M059J (cell line): ENCODE measurements around the gene TEX48. TPM values are rescaled to one million over a fixed set of nuclear protein-coding genes. Genes with fewer than 3 reads are reported as not detected.

Experiments
- DNase-seq: peaks from one replicate; pipeline ENCODE4 v3.0.0-alpha.2; 2012; ENCODE audit warnings: low read depth
- total RNA-seq: library from RNA; depleted of rRNA; stranded (reverse); fragments of >200 nt; shearing (Covaris generic); gene quantifications from 2 replicates; pipeline ENCODE4 v1.2.3, GENCODE V29; 2014; rRNA removed

TEX48 gene
- total RNA-seq = not detected in 2 replicates

DNA sequence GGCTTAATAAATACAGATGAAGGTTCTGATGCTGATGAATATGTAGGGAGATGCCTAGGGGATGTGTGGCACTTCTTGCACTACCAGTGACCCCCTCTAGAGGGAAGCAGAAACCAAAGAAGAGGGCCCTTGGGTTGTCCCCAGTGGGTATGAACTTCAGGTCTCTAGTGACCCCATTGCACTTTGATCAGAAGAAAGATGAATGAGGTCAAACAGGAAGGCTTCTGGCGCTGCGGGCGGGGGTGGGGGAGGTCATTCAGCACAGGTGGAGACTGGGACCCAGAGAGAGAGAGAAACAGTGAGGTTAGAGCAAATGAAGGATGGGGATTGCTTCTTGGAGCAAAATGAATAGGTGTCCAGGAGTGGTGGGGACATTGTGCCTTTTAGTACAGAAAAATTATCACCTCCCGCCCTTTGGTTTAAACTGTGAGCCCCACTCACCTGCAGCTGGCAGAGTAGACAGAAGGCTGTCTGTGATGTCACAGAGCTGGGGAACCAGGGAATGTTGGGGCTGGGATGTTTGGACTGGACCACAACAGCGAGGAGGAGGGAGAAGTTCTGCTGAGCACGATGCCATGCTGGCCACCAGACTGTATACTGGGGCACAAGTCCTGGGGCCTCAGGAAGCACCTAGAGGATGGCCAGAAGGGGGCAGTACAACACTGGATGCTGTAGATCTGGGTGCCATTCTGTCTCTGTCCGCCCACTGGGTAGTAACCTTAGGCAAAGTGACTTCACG is at the start of gene TEX48:
Gene TEX48, minus strand, starts transcription at position 599 of the 739 bp plus-strand sequence. CDS start 10,469 bp downstream, outside the sequence.
- DNase-seq = peak; percentile 84

GRCh38 chr9:114731701-114732100 is 49.7 kb upstream of the TEX48 start:
- DNase-seq = no peak

DNA sequence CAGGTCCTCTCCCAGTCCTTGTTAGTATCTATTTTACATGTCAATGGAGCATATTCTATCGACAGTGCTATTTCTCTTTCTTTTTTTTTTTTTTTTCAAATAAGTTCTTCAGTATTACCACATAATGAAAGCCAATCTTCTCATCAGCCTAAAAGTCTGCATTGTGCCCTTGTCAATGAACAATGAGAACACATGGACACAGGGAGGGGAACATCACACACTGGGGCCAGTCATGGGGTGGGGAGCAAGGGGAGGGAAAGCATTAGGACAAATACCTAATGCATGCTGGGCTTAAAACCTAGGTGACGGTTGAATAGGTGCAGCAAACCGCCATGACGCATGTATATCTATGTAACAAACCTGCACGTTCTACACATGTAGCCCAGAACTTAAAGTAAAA is 47.7 kb upstream of the TEX48 start:
- no peak for DNase-seq

GRCh38 chr9:114725930-114726329 is 43.9 kb upstream of the TEX48 start:
- DNase-seq = no peak

DNA sequence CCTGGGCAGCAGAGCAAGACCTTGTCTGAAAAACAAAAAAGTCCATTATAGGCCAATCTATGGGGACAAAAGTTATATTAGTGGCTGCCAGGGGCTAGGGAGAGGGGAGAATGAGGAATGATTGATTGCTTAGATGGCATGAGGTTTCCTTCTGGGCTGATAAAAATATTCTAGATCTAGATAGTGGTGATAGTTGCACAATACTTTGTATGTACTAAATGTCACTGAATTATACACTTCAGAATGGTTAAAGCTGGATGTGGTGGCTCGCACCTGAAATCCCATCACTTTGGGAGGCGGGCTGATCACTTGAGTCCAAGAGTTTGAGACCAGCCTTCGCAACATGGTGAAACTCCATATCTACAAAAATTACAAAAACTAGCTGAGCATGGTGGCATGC is 42.8 kb upstream of the TEX48 start:
- DNase-seq = no peak

- DNase-seq = peak; percentile 31
These were observed 41.9 kb upstream of the TEX48 start for GRCh38 chr9:114723931-114724330.

- no peak for DNase-seq
These were observed 41.1 kb upstream of the TEX48 start for GRCh38 chr9:114722937-114723620.

DNA sequence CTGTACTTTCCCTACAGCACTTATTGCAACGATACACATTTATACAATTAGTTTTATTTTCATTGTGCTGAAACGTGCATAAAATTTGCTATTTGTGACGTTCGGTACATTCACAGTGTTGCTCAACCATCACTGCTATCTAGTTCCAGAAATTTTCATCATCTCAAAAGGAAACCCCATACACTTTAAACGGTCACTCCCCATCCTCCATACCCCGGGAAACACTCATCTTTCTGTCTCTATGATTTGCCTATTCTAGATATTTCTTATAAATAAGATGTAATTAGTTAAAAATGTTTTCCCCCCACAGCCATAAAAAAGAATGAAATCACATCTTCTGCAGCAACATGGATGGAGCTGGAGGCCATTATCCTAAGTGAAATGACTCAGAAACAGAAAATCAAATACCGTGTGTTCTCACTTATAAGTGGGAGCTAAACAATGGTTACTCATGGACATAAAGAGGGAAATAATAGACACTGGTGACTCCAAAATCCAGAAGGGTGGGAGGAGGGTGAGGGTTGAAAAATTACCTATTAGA is 40.2 kb upstream of the TEX48 start:
- peak; percentile 25 for DNase-seq

DNA sequence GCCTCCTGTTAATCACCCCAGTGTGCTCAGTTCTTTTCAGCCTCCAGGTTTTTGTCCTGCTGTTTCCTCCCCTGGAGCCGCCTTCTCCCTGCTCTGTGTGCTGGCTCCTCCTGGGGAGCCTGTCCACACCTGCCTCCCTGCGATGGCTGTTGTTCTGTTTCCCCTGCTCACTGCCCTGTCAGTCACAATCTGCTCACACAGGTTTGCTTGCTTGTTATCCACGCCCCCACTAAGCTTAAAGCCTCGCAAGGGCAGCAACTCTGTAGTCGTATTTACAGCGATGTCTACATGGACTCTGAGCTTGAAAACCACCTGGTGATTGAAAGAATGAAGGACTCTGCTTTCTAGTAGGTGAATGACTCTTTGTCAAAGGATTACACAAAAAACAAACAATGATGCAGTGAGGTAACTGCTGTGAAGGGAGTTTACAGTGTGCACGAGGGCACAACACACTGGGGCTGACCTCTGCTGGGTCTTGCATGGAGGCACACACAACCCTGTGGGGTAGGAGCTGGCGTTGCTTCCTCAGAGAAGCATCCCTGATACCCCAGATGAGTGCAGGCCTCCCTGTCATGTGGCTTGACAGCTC is 39.6 kb upstream of the TEX48 start:
- DNase-seq = no peak

DNA sequence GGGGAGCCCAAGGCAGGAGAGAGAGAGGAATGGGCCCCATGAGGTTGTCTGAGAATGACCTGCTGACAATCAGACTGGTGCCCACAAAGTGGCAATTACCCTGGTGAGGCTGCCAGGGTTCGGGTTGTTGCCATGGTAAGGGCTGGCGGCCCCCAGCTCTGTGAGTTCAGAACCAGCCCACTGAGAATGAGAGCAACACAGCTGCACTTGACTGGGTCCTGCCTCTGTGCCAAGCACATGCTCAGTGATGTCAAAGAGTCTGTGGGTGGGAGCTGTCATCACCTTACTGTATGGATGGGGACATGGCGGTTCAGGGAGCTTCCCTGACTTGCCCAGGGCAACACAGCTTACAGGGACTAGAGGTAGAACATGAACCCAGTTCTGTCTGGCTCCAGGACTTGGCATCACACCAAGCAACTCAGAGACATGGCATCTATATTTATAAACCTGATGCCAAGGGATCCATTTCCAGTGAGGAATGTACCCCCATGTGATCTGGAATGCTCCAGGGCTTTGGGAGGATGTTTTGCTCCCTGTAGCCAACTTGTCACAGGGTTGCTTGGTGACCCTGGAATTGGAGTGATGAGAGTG is 38.2 kb upstream of the TEX48 start:
- DNase-seq = peak; percentile 95

DNA sequence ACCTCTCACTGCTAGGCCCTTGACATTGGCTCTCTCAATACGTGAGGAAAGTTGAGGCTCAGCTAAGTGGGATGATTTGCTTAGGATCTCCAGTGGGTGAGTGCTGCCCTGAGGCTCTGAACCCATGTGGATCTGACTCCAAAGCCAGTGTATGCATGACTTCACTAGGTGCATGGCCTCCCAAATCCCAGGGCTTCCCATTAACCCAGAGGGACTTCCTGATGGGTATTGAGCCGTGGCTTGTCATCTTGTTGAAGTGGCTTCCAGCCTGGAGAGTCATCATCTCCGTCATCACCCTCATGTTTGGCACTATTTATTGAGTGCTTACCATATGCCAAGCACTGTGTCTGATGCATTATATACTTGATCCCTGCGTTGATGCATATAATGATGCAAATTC is 37.3 kb upstream of the TEX48 start:
- DNase-seq = peak; percentile 66

- DNase-seq = peak; percentile 92
These were observed 36.8 kb upstream of the TEX48 start for GRCh38 chr9:114718801-114719221.

DNA sequence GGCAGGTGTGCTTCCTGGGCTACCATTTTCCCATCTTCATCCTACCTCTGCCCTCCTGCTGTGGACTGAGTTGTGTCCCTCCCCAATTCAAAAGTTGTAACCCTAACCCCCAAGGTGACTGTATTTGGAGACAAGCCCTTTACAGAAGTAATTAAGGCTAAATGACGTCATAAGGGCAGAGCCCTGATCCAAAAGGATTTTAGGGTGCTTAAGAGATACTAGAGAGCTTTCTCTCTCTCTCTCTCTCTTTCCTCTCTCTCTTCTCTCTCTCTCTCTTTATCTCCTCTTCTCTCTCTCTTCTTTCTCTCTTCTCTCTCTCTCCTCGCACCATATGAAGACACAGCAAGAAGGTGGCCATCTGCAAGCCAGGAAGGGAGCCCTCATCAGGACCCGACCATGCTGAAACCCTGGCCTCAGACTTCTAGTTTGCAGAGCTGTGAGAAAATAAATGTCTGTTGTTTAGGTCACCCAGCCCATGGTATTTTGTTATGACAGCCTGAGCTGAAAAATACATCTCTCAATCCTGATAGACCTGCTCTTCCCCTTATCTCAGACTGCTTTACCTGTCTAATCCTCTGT is 36.0 kb upstream of the TEX48 start:
- no peak for DNase-seq

DNA sequence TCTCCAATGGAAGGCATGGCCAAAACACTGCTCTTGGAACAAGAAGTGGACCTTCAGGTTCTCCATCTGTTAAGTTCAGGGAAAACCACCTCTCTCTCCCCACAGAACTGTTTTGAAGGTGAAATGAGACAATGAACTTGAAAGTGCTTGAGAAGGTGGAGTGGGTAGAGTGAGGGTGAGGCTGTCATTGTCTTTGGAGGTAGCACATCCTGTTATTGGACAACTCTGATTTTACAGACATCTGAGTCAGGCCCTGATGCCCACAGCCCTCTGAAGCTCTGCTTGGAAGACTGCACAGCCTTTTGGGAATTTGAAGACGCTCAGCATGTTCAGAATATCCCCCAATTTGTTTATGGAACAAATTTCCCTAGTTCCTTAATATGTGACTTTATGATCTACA is 27.6 kb upstream of the TEX48 start:
- no peak for DNase-seq

DNA sequence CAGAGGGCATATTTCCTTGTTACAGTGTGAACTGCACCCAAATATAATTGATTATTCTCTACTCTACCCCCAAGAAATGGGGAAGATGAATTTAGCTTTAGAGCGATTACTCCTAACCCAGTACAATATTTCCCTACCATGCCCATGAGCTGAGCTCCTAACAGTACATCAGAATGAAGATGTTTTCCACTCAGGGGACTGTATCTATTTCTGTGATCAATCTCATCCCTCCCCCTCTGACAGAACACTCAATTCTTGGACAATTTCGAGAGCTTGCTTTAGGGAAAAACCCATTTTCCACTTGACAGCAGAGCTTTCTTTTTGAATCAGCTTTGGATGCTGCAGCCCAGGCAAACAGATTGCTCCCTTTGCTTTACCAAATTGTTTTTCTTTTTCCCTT is 24.7 kb upstream of the TEX48 start:
- DNase-seq = no peak

DNA sequence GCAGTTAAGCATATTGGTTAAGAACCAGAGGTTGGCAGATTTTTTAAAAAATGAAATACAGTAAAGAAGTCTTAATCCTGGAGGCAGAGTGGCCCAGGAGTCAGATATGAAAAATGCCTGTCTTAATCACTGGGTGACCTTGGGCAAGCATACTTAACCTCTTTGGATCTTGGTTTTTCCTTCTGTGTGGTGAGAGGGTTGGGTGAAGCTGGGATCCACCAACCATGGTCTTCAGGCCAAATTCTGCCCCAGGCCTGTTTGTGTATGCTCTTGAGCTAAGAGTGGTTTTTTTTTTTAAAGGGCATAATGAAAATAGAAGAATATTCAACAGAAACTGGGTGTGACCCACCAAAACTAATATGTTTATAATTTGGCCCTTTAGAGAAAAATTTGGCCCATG is 20.0 kb upstream of the TEX48 start:
- peak; percentile 82 for DNase-seq

GRCh38 chr9:114697951-114698351 is 16.0 kb upstream of the TEX48 start:
- DNase-seq = no peak

DNA sequence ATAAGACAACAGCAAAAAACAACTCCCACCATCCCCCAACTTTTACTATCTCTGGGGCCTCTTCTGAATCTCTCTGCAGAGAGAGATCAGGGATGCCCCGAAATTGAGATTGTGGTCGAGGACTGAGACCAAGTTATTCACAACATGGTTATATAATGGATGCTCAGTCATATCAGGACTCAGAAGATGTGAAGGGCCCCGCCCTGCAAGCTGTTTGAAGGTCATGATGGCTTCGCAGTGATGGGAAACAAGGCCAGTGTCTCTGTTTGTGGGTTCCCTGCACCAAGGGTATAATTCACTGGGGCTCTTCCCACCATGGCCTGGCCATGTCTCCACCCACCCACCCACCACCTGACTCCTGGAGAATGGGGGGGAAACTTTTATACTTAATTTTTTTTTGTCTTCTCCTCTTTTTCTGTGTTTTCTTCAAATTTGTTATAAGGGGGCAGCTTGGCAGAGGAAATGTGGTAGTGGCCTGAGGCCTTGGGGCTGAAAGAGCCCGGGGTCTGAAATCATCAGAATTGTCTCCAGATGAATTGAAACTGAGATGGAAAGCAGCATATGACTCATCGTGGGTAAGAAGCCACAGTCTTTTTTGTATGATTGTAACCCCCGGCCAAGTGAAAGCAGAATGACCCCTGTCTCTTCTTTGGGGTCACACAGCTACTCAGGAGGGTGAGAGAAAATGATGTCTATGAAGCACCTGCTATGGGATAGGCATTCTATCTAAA is 15.0 kb upstream of the TEX48 start:
- DNase-seq = peak; percentile 82

- DNase-seq = no peak
These were observed 14.0 kb upstream of the TEX48 start for GRCh38 chr9:114695948-114696347.

DNA sequence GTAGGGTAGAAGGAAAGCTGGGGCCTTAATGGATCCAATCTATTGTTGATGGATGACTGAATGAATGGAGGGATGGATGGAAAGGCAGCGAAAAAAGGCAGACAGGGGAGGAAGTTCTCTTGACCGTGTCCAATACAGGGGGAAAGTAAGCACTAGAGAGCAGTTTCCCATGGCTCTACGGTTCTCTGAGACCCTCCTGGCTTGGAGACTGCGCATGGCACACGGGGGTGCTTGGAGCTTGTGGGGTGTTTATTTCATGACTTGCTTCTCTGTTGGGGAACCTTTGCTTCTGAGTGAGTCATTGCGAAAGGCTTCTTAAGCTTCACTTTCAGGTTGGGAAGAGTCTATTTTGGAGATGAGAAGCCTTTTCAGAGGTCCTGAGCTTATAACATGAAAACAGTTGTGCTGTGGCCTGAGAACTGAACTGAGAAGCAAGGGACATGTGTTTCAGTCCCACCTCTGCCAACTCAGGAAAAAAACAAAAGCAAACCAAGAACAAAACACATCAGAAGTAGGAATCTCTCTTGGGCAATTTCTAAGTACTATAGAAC is 12.8 kb upstream of the TEX48 start:
- peak; percentile 60 for DNase-seq

GRCh38 chr9:114694146-114694545 is 12.2 kb upstream of the TEX48 start:
- DNase-seq = peak; percentile 95
